Rectal smooth muscle tissue (tissue), 1 donor: ENCODE measurements around the gene GADL1.

Experiments
- H3K27ac ChIP-seq: one replicate; pipeline ENCODE4 v1.7.0; 2013; ENCODE audit warnings: low read depth, low read length, inconsistent platforms
- H3K27me3 ChIP-seq: one replicate; pipeline ENCODE4 v1.7.0; 2013; ENCODE audit warnings: low read length; ENCODE audit not compliant: control insufficient read depth, insufficient read depth
- H3K36me3 ChIP-seq: one replicate; pipeline ENCODE4 v1.7.0; 2013; ENCODE audit warnings: low read length; ENCODE audit not compliant: control insufficient read depth, insufficient read depth
- H3K4me1 ChIP-seq: one replicate; pipeline ENCODE4 v1.7.0; 2013; ENCODE audit warnings: low read length; ENCODE audit not compliant: control insufficient read depth, insufficient read depth
- H3K4me3 ChIP-seq: one replicate; pipeline ENCODE4 v1.7.0; 2013; ENCODE audit warnings: low read length
- H3K9ac ChIP-seq: one replicate; pipeline ENCODE4 v1.7.0; 2013; ENCODE audit warnings: low read length

The GADL1 gene

DNA sequence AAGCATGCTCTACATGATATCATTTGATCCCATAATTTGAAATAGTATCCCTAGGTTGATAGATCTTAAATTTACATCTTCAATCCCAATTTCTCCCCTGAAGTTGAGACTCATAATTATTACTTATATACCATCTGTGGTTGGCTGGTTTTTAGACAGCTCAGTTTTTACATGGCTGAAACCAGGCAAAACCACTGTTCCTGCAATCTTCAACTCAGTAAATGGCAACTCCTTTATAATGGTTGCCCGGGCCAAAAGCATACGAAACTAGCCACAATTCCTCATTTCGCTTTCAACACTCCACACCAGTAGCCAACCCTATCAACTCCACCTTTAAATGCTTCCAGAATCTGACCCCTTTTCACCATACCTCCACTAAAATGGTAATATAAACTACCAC lies 169.6 kb downstream of the GADL1 start:
- no peaks in the 10 kb centered on the region for H3K27me3 ChIP-seq
- no peak overlapping the region for H3K9ac ChIP-seq
- H3K36me3 ChIP-seq = no peaks in the 10 kb centered on the region
- H3K4me3 ChIP-seq = no peak overlapping the region
- no peak overlapping the region for H3K27ac ChIP-seq
- no peaks in the 10 kb centered on the region for H3K4me1 ChIP-seq

DNA sequence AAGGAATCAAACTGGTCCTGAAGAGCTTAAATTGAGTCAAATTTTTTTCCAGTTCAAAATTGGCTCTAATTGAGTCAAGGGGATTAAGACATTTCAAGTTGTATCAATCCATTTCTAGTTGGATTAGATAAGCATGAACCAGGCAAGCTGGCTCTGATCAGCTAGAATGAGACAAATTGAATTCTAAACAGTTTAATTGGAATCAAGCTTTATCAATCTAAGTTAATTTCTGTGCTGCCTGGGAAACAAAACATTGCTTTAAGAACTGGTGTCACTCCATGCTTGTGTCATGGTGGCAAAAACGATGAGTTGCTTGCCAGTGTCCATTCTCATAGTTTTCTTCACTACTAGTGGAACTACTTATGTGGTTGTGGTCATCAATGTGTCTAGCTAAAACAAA lies 171.2 kb downstream of the GADL1 start:
- H3K36me3 ChIP-seq = no peaks in the 10 kb centered on the region
- H3K4me1 ChIP-seq = no peaks in the 10 kb centered on the region
- H3K9ac ChIP-seq = no peak overlapping the region
- H3K27ac ChIP-seq = no peak overlapping the region
- no peak overlapping the region for H3K4me3 ChIP-seq
- H3K27me3 ChIP-seq = no peaks in the 10 kb centered on the region

DNA sequence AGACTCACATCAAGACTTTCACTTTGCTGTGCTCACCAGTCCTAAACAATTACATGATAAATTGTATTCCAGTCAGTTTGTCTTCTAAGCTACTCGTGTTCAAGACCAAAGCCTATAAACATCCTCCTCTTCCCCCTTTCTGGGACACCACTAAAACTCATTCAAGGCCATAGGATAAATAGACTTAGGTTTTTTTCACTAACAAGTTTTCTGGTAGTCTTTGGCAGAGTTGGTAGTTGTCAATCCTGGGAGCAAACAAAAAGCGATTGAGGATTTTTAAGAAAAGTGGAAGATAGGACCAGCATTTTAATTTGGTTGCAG lies 173.2 kb downstream of the GADL1 start:
- H3K27me3 ChIP-seq = no peaks in the 10 kb centered on the region
- H3K9ac ChIP-seq = no peak overlapping the region
- no peaks in the 10 kb centered on the region for H3K36me3 ChIP-seq
- H3K4me1 ChIP-seq = no peaks in the 10 kb centered on the region
- no peak overlapping the region for H3K27ac ChIP-seq
- H3K4me3 ChIP-seq = no peak overlapping the region

DNA sequence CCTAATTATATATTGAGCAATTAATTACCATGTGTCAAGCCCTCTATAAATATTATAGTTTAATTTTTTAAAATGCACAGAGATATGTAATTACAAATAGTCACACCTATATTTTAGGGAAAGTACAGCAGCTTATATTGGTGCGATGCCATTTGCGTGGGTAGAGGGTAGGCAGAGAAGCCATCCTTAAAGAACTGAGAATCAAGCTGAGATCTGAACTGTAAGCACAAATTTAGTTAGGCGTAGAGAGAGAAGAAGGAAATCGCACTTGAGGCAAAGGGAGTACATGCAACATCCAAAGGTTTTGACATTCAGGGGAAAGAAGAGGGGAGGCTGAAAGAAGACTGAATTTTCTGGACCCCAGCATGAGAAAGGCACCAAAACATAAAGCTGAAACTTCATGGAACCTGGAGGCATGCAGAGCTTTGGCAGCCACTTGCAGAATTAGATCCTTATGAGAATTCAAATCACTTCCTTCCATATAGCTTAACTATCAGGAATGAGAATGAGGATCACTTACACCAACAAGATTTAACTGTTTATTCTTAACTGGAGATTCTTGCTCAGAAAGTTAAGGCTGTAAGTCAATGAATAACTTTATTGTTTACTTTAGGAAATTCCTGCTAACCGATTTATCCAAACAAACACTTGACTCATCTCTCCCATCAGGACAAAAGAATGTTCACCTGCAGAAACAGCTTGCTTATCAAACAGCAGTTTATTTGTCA lies 173.7 kb downstream of the GADL1 start:
- H3K9ac ChIP-seq = no peak overlapping the region
- no peaks in the 10 kb centered on the region for H3K4me1 ChIP-seq
- no peak overlapping the region for H3K4me3 ChIP-seq
- H3K27ac ChIP-seq = no peak overlapping the region
- H3K36me3 ChIP-seq = no peaks in the 10 kb centered on the region
- H3K27me3 ChIP-seq = no peaks in the 10 kb centered on the region

DNA sequence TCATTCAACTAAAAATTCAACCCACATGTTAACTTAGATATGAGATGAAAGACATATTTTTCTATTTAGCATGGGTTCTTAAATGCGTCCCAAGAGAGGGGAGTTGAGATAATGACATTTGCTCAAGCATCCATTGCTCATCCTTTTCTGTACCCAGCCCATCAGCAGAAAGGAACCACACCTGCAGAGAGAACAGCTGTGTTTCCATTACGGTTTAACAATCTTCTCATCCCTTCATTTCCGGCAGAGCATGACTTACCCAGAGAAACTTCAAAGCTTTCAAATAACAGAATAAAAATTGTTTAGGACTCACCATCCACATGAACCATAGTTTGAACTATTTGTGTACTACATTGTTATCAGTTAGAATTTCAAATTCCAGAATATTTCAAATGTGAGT lies 174.9 kb downstream of the GADL1 start:
- Histone ChIP-seq H3K27ac (no peak overlapping the region), H3K4me1 (no peaks in the 10 kb centered on the region), H3K4me3 (no peak overlapping the region), H3K27me3 (no peaks in the 10 kb centered on the region), H3K36me3 (no peaks in the 10 kb centered on the region), H3K9ac (no peak overlapping the region)

DNA sequence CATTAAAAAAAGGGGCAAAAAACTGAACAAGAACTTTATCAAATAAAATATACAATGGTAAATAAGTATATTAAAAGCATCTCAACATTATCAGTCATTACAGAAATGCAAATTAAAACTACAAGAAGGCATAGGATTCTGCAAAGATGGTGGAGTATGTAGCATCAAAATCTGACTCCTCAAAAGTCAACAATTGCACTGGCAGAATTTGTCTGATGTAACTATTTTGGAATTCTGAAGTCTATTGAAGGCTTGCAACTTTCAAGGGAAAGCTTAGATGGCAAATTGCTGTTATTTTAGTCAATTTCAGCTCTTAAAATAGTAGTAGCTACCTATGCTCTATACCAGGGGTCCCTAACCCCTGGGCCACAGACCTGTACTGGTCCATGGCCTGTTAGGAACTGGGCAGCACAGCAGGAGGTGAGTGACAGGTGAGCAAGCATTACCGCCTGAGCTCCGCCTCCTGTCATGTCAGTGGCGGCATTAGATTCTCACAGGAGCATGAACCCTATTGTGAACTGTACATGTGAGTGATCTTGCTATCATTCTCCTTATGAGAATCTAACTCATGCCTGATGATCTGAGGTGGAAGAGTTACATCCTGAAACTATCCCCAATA lies 180.5 kb downstream of the GADL1 start:
- Histone ChIP-seq H3K4me3 (no peak overlapping the region), H3K36me3 (no peaks in the 10 kb centered on the region), H3K4me1 (no peaks in the 10 kb centered on the region), H3K27me3 (no peaks in the 10 kb centered on the region), H3K9ac (no peak overlapping the region), H3K27ac (no peak overlapping the region)

DNA sequence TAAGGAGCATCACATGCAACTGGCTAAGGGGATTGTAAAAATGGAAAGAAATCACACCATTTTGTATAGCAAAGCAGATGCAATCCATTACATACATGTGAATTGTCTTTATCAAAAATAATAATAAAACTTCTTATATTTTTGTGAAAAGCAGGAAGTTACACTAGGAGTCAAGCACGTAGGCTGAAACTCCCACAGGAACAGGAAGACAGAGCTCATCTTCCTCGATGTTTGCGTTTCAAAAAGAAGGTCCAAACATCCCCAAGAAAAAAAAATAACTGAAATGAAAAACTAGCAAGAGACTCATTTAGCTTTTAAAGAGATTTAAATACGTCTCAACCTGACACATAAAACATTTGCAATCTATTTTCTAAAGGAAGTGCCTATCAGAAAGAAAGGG lies 181.5 kb downstream of the GADL1 start:
- Histone ChIP-seq H3K27ac (no peak overlapping the region), H3K9ac (no peak overlapping the region), H3K4me1 (no peaks in the 10 kb centered on the region), H3K4me3 (no peak overlapping the region), H3K36me3 (no peaks in the 10 kb centered on the region), H3K27me3 (no peaks in the 10 kb centered on the region)

DNA sequence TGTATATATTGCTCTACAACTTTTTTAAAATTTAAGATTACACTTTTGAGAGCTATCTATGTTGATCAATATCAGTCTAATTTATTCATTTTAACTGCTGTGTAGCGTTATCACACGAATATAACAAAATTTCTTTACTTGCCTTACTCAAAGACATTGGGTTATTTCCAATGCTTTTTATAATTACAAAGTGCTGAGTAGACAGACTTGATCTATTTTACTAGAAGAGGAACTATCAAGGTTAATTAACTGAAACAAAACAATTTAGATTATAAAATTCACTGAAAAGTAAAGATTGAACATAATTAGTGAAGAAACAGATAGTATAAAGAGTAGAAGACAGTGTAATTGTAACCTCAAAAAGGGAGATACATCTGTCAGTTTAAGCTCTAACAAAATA lies 182.6 kb downstream of the GADL1 start:
- Histone ChIP-seq H3K27ac (no peak overlapping the region), H3K4me1 (no peaks in the 10 kb centered on the region), H3K36me3 (no peaks in the 10 kb centered on the region), H3K4me3 (no peak overlapping the region), H3K27me3 (no peaks in the 10 kb centered on the region), H3K9ac (no peak overlapping the region)

DNA sequence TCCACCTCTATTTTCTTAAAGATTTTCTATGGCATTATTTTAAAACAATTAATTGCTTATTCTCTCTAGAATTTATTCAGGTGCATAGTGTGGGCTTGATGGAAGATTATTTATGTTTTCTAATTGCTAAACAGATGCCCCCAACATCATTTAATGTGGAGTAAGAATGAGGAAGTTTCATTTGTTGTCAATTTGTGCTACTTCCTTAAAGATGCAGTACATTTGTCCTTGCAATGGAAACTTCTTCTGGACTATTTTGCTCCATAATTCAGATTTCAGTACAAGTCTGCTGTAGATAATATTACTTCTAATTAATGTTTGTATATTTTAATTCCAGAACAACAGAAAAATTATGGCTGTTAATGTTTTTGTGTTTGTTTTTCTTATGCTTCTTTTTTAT lies 183.3 kb downstream of the GADL1 start:
- no peaks in the 10 kb centered on the region for H3K36me3 ChIP-seq
- no peaks in the 10 kb centered on the region for H3K27me3 ChIP-seq
- no peak overlapping the region for H3K27ac ChIP-seq
- no peak overlapping the region for H3K9ac ChIP-seq
- no peak overlapping the region for H3K4me3 ChIP-seq
- H3K4me1 ChIP-seq = no peaks in the 10 kb centered on the region

DNA sequence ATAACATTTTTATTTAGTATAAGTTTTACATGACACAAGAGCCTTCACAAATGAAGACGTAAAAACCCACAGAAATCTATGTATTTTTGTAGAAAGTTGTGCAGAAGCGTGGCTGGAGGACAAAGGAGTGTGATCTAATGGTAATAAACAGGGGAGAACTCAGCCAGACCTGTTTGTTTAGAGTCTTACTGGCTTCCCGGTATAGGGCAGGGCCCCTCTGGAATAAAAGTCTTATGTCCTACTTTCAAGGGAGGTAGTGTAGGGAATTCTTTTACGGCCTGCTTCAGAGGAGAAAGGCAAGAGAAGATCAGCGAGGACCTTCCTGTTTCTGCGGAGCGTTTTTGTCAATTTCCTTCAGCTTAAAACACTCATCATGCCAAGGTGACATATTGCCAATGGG lies 184.4 kb downstream of the GADL1 start:
- Histone ChIP-seq H3K27ac (no peak overlapping the region), H3K4me1 (no peaks in the 10 kb centered on the region), H3K27me3 (no peaks in the 10 kb centered on the region), H3K9ac (no peak overlapping the region), H3K36me3 (no peaks in the 10 kb centered on the region), H3K4me3 (no peak overlapping the region)

DNA sequence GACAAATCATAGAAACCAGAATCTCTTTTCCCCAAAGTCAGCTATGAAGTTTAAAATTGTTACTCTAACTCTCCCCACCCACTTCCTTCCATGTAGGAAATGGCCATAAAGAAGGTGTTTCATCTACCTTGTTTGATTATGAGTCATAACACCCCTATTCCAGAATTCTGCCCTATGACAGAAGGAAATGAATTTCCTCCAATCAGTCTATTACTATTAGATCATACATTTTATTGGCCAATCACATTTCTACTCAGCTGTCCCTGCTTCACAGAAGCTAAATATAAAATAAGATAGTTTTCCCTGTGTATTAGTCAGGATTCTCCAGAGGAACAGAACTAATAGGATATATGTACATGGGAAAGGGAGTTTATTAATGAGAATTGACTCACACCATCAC lies 186.0 kb downstream of the GADL1 start:
- Histone ChIP-seq H3K4me1 (no peaks in the 10 kb centered on the region), H3K4me3 (no peak overlapping the region), H3K36me3 (no peaks in the 10 kb centered on the region), H3K9ac (no peak overlapping the region), H3K27ac (no peak overlapping the region), H3K27me3 (no peaks in the 10 kb centered on the region)

DNA sequence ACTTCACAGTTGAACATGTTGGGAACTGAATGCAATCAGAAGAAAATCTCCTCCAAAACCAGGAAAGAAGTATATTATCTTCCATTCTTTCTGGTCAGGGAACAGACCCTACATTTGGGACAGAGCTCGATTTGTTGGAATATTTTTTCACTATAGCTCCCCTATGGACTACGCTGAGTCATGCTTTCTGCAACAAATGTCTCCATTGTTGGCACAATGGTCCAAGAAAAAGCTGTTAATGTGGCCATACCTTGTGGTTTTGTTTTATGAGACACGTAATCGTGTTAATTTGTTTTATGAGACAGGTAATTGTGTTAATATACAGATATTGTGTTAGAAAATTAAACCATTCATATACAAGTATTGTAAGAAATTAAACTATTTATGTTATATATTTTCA lies 186.6 kb downstream of the GADL1 start:
- no peaks in the 10 kb centered on the region for H3K36me3 ChIP-seq
- H3K27ac ChIP-seq = no peak overlapping the region
- H3K9ac ChIP-seq = no peak overlapping the region
- H3K4me1 ChIP-seq = no peaks in the 10 kb centered on the region
- no peak overlapping the region for H3K4me3 ChIP-seq
- no peaks in the 10 kb centered on the region for H3K27me3 ChIP-seq
